H1 (cell line): ENCODE results near the gene ARHGEF1. TPM values are rescaled to one million over a fixed set of nuclear protein-coding genes. Genes with fewer than 3 reads are reported as not detected.
A peak's percentile ranks its signal among the peaks of the same experiment; 100 is the strongest.

Experiments
- CEBPB ChIP-seq: IDR thresholded peaks from 2 replicates; pipeline ENCODE4 v1.6.1; 2012; ENCODE audit warnings: low read depth, low read length
- GABPA ChIP-seq: IDR thresholded peaks from 2 replicates; pipeline ENCODE4 v1.6.1; 2011; ENCODE audit warnings: mild to moderate bottlenecking, low read length, moderate library complexity, borderline replicate concordance; ENCODE audit not compliant: insufficient read depth
- HDAC2 ChIP-seq, 2 experiments: fragments of 300-600 bp in 1 of 2; sonication (generic) in 1 of 2; IDR thresholded peaks; 2 replicates each; pipeline ENCODE4 v1.6.1; 2011 to 2012; ENCODE audit warnings: low read depth in 2 of 2, low read length in 2 of 2, mild to moderate bottlenecking in 2 of 2, moderate library complexity in 2 of 2, borderline replicate concordance in 1 of 2, inconsistent platforms in 1 of 2
- JUN ChIP-seq: IDR thresholded peaks from 2 replicates; pipeline ENCODE4 v1.6.1; 2011; ENCODE audit warnings: low read depth, mild to moderate bottlenecking, improper control_type of control experiment, low read length
- JUND ChIP-seq: IDR thresholded peaks from 2 replicates; pipeline ENCODE4 v1.6.1; 2011; ENCODE audit warnings: mild to moderate bottlenecking, improper control_type of control experiment, low read length
- KDM4A ChIP-seq: IDR thresholded peaks from one replicate; pipeline ENCODE4 v1.7.1; 2012; ENCODE audit warnings: low read depth, mild to moderate bottlenecking, moderate library complexity, low read length, inconsistent platforms; ENCODE audit not compliant: severe bottlenecking
- NRF1 ChIP-seq: IDR thresholded peaks from 2 replicates; pipeline ENCODE4 v1.6.1; 2011; ENCODE audit warnings: mild to moderate bottlenecking, low read depth, low read length, improper control_type of control experiment
- PHF8 ChIP-seq: fragments of 200-600 bp; sonication (generic); conservative IDR thresholded peaks from 2 replicates; pipeline ENCODE4 v1.7.1; 2012; ENCODE audit warnings: low read depth, mild to moderate bottlenecking, inconsistent platforms, low read length, moderate library complexity
- POU5F1 ChIP-seq: IDR thresholded peaks from 2 replicates; pipeline ENCODE4 v1.6.1; 2011; ENCODE audit warnings: low read depth, mild to moderate bottlenecking, low read length, moderate library complexity
- SAP30 ChIP-seq: fragments of 300-600 bp; sonication (generic); IDR thresholded peaks from 2 replicates; pipeline ENCODE4 v1.7.1; 2012; ENCODE audit warnings: low read length, moderate library complexity, mild to moderate bottlenecking, inconsistent platforms; ENCODE audit not compliant: insufficient read depth, insufficient replicate concordance
- SP2 ChIP-seq: IDR thresholded peaks from 2 replicates; pipeline ENCODE4 v1.6.1; 2012; ENCODE audit warnings: mild to moderate bottlenecking, low read length, inconsistent platforms
- SP4 ChIP-seq: IDR thresholded peaks from 2 replicates; pipeline ENCODE4 v1.6.1; 2012; ENCODE audit warnings: low read length, inconsistent platforms
- SRF ChIP-seq: IDR thresholded peaks from 2 replicates; pipeline ENCODE4 v1.6.1; 2011; ENCODE audit warnings: mild to moderate bottlenecking, low read depth, low read length, moderate library complexity
- TAF1 ChIP-seq: IDR thresholded peaks from 2 replicates; pipeline ENCODE4 v1.6.1; 2011; ENCODE audit warnings: mild to moderate bottlenecking, low read depth, low read length
- TAF7 ChIP-seq: optimal IDR thresholded peaks from 2 replicates; pipeline ENCODE3; 2011; ENCODE audit warnings: low read depth, mild to moderate bottlenecking, inconsistent platforms, low read length, moderate library complexity, borderline replicate concordance
- TBP ChIP-seq: IDR thresholded peaks from 2 replicates; pipeline ENCODE4 v1.6.1; 2011; ENCODE audit warnings: low read depth, low read length, improper control_type of control experiment
- TCF12 ChIP-seq: IDR thresholded peaks from 2 replicates; pipeline ENCODE4 v1.6.1; 2011; ENCODE audit warnings: low read depth, mild to moderate bottlenecking, low read length
- ZNF274 ChIP-seq: IDR thresholded peaks from 2 replicates; pipeline ENCODE4 v1.7.0; 2012; ENCODE audit warnings: low read length, borderline replicate concordance; ENCODE audit errors: extremely low read depth
- polyA plus RNA-seq, 7 experiments: library from polyadenylated mRNA; depleted of rRNA in 3 of 7; stranded (reverse) in 5 of 7; unstranded in 2 of 7; fragments of >200 nt in 5 of 7; fragments of 200-250 nt in 2 of 7; gene quantifications; 1 replicate in 5 of 7; 2 replicates in 1 of 7; 4 replicates in 1 of 7; pipeline versions ENCODE4 v1.2.1 to v1.2.3, GENCODE V29; 2011 to 2013; ENCODE audit warnings: missing spikeins in 2 of 7, mixed read lengths in 2 of 7
- total RNA-seq: library from RNA; stranded (reverse); fragmentation: NEBNext Ultra II Directional; extraction: Animal tissue kit (Norgen Biotek cat#: 25700); gene quantifications from 2 replicates; pipeline ENCODE4 v1.2.1, GENCODE V29; 2021
- TF ChIP-seq, protein P1 (sequence below): IDR thresholded peaks from 2 replicates; pipeline ENCODE4 v1.6.1; 2011; ENCODE audit warnings: low read depth, mild to moderate bottlenecking, low read length; ENCODE audit not compliant: insufficient read depth
- TF ChIP-seq, protein P2 (sequence below): IDR thresholded peaks from 2 replicates; pipeline ENCODE4 v1.6.1; 2012; ENCODE audit warnings: low read length, inconsistent platforms
- TF ChIP-seq, protein P3 (sequence below): IDR thresholded peaks from 2 replicates; pipeline ENCODE4 v1.6.1; 2012; ENCODE audit warnings: inconsistent platforms

Gene ARHGEF1
- total and polyA plus RNA-seq, 2 of the 8 experiments (the other 6 are each of a cell fraction or from before 2014, with no cell fraction given) = 23.0 to 49.0 TPM

DNA sequence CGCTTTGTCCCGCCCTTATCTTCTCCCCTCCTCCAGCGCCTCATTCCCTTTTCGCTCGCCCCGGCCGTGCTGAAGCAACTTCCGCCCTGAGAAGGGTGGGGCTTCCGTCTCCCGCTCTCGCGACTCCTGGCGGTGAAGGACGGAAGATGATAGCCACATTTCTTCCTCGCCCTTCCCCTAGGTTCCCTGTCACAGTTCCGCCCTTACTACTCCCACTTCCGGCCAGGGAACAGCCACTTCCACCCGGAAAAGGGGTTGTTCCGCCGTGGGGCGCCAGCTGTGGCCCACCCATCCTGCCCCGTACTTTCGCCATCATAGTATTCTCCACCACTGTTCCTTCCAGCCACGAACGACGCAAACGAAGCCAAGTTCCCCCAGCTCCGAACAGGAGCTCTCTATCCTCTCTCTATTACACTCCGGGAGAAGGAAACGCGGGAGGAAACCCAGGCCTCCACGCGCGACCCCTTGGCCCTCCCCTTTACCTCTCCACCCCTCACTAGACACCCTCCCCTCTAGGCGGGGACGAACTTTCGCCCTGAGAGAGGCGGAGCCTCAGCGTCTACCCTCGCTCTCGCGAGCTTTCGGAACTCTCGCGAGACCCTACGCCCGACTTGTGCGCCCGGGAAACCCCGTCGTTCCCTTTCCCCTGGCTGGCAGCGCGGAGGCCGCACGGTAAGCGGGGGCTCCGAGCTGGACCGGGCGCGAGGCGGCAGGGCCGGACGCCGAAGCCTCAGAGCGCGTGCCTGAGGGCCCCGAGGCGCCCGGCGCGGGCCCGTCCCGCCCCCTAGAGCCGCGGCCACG lies 23.2 kb upstream of the ARHGEF1 start, which contains the start of gene RPS19 (continued):
- peak; percentile 100 for TF ChIP-seq TAF1
- no peak for TF ChIP-seq SP2
- peak; percentile 85 for TF ChIP-seq PHF8
- TF ChIP-seq SAP30 = peak; percentile 50
- no peak for TF ChIP-seq JUND
- TF ChIP-seq, protein P1, sequence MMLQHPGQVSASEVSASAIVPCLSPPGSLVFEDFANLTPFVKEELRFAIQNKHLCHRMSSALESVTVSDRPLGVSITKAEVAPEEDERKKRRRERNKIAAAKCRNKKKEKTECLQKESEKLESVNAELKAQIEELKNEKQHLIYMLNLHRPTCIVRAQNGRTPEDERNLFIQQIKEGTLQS = no peak
- no peak for TF ChIP-seq JUN
- peak; percentile 77; the same call in 1 of the 2 replicates for TF ChIP-seq GABPA
- TF ChIP-seq CEBPB = peak; percentile 59
- TF ChIP-seq KDM4A = peak; percentile 99
- TF ChIP-seq POU5F1 = no peak
- no peak for TF ChIP-seq SRF
- TF ChIP-seq, protein P2, sequence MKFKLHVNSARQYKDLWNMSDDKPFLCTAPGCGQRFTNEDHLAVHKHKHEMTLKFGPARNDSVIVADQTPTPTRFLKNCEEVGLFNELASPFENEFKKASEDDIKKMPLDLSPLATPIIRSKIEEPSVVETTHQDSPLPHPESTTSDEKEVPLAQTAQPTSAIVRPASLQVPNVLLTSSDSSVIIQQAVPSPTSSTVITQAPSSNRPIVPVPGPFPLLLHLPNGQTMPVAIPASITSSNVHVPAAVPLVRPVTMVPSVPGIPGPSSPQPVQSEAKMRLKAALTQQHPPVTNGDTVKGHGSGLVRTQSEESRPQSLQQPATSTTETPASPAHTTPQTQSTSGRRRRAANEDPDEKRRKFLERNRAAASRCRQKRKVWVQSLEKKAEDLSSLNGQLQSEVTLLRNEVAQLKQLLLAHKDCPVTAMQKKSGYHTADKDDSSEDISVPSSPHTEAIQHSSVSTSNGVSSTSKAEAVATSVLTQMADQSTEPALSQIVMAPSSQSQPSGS = peak; percentile 93; the same call in 1 of the 2 replicates
- TF ChIP-seq HDAC2 (IDR thresholded peaks at IDR 0.05; ENCODE audit: borderline replicate concordance in 1 of 2, low read depth in 2 of 2, low read length in 2 of 2) = peak; percentile 86 to 94
- TF ChIP-seq TCF12 = no peak
- TF ChIP-seq, protein P3, sequence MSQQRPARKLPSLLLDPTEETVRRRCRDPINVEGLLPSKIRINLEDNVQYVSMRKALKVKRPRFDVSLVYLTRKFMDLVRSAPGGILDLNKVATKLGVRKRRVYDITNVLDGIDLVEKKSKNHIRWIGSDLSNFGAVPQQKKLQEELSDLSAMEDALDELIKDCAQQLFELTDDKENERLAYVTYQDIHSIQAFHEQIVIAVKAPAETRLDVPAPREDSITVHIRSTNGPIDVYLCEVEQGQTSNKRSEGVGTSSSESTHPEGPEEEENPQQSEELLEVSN = no peak
- peak; percentile 99 for TF ChIP-seq TAF7
- TF ChIP-seq TBP = peak; percentile 97
- no peak; the same call in 1 of the 2 replicates for TF ChIP-seq NRF1
- TF ChIP-seq ZNF274 = no peak
- peak; percentile 89; the same call in 1 of the 2 replicates for TF ChIP-seq SP4
